NCI-H524 (cell line): ENCODE data around the gene SVIL.
"Not testable (repeated sequence)": the region's sequence is repeated elsewhere in the genome, so short reads cannot be mapped to it uniquely, and the experiment has no call there.

ENCODE experiments used
- DNase-seq, 2 experiments: peaks; one replicate each; lab custom pipeline; 2025; lab: John Stamatoyannopoulos, UW

Gene SVIL

DNA sequence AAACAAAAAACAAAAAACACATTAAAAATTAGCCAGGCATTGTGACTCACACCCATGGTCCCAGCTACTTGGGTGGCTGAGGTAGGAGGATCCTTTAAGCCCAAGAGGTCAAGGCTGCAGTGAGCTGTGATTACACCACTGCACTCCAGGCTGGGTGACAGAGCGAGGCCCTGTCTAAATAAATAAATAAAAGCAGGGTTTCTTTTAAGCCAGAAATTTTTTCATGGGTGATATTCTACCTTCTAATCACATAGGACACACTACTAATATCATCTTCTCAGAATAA lies 14.2 kb upstream of the SVIL start:
- no peak for DNase-seq

DNA sequence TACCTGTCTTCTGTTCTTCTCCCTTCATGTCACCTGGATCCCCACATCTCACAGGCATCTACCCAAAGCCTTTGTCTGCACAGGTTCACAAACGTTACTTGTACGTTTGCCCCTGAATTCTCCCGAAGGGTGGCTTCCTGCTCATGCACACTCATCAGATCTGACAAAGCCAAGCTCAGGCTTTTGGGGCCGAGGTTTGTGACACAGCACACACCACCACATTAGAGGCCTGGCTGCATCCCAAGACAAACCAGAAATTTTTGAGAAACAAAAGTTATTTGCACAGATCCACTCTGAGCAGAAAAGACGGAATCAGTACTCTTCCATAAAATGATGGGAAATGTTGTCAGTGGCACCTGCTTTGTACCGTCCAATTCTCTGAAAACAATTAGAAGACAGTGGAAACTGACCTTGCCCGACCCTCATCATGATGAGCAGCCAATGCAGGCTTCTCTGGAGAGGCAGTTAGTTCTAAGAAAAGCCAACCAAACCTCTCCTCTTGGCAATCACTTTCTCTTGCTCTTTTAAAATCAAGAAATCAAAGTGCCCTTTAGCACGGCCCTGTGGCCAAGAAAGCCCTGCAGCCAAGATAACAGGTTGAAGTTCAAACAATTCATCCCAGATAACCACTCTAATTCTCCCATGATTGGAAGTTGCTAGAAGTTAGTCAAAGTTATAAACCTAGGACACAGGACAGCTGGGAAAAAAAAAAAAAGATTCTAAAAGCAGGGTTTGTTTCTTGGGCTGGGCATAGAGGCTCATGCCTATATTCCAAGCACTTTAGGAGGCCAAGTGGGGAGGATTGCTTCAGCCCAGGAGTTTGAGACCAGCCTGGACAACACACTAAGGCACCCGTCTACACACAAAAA lies 13.6 kb upstream of the SVIL start:
- no peak for DNase-seq

DNA sequence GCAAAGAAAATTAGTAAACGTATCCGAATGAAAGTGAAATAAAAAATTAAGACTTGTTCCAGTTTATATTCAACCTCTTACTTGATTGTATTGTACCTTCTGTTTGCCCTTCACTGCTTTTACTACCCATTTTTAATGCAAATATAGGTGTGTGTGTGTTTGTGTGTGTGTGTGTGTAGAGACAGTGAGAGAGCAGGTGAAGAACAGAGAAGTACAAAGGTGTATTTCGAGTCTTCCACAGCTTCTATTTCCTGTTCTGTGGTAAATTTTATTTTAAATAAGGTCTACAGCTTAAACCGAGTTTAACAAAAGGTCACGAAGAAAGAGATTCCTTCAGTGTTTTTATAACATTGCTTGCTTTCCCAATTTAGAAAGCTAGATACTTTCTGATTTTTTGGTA lies 12.7 kb upstream of the SVIL start:
- DNase-seq: no peak

DNA sequence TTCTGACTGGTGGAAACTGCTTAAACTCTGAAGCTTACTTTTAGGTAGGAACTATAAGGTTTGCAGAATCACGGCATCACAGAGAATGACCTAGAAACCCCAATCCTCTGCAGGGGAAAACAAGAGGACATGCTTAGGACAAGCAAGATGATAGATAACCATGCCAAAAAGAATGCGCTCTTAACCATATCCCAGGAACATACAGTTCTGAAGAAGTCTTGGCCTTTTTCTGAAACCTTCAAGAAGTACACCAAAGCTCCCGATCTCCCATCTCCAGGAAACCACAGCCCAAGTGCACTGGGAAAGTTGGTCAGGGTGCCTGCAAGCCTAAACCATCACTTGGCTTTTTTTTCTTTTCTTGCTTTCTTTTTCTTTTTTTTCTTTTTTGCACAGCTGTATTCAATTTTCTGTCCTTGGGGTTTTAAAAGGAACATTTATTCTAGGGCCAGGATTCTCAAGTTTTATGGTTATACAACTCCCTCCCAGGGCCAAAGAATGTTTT lies 12.2 kb upstream of the SVIL start:
- no peak for DNase-seq

DNA sequence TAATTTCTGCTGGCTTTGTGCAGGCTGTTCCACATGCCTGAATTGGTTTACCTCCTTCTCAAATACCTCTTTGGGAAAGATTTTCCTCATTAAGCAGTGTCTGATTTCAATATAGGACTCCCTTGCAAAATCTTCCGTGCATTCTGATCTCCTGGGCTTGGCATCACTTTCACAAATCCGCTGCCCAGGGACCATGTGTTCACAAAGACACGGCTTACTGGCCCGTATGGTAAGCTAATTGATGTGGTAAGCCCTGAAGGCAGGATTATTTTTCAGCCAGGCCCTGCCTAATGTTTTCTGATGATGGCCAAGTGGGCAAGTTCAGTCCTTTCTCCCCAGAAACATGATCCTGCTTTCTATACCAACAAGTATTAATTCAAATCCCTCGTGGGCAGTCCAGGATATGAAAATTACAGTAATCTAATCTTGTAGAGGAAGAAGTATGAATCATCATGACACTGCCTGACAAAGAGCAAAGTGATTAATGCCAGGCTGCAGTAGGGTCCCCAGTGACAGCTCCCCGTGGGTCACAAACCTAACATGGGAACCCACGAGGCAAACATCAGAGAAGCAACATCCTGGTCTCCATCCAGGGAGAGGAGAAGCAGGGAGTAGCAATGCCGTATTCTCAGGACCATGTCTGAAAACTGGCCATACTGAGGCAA lies 11.6 kb upstream of the SVIL start:
- DNase-seq: peak; percentile 76 to 93

DNA sequence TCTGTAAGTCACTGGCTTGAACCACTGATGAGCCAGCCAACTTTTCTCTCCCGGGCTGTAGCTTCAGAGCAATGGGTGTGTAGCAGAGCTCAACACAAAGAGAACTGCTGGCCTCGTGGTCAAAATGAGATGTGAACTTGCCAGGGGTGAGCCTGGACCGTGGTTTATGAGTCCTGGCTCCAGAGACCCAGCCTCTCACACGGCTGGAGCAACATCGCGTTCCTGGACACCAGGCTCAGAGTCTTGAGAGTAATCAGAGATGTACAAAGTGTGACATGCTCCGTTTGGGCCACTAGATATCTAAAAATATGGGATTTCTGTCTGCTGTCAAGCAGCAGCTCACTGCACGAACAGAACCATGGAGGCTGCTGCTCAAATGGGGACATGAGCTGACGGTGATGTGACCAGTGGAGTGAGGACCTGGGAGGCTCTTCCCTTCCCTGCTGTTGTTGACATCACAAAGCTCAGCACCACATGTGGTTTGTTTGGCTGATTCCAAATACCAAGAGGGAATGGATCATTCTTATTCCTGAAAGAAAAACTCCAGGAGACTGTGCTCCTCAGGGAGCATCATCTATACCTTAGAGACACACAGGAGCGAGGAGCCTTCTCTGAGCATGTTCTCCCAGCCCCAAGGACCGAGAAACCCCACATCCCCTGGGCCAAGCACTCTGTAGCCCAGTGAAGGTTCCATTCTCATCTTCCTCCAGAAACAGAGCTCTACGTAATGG lies 9.2 kb upstream of the SVIL start:
- no peak for DNase-seq

DNA sequence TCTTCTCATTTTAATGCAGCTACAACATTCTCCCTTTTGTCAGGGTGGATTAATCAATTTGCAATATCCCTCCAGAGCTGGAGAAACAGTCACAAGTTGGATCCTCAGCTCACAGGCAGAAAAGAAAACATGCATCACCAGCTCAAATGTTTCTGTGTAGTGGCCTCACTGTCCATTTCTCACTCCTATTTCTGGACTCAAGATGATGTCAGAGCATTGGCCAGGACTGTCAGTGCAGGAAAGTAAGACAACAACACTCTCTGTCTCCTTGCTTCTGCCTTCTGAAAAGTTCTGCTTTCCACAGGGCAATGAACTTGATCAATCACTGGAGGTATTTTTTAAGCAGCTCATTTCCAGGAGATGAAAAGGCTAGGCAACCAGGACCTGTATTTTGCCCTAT lies 8.2 kb upstream of the SVIL start:
- DNase-seq: no peak

DNA sequence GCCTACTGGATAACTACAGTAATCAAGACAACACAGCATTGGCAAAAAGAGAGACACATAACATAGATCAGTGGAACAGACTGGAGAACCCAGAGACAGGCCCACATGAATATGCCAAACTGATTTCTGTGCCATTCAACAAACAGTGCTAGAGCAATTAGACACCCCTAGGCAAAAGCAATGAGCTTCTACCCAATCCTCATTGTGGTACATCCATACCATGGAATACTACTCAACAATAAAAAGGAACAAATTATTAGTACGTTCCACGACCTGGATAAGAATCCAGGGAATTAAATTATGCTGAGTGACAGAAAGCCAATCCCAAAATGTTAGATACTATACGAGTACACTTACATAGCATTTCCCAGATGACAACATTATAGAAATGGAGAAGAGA lies 2.8 kb upstream of the SVIL start:
- DNase-seq: no peak

DNA sequence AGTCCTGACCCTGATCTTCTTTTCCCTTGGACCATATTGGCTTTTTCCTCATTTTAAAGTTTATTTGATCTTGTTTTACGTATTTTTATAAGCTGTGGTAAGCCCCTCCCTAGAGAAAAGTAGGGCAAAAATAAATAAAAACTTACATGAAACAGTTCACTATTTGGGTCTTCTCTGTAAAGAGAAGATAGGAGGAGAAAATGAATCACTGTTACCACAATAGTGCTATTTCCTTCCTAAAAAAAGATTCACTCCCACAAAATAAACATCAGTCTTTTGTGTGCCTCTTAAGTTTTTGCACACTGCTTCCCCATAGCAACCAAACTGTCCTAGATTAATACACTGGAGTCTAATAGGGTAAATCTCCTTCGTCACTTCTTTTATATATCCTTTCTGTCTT lies 1.4 kb upstream of the SVIL start:
- no peak for DNase-seq

DNA sequence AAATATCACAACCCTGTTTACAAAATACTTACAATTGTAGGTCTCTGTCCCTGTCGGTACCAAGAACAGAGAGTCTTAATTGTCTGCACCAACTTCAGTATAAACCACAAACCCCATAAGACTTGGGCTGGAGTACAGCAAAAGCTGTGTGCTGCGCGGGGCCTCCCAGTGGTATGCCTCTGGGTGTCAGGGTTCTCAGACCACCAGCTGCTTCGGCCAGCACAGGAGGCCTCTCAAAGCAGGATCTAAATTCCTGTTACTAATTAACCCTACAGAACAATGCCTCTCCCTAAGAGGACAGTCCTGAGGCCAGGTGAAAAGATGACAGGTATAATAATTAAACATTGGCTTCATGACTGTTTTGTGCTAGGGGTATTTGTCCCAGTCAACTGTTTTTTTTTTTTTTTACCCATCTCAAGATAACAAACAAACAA lies 957 bp upstream of the SVIL start:
- no peak for DNase-seq

DNA sequence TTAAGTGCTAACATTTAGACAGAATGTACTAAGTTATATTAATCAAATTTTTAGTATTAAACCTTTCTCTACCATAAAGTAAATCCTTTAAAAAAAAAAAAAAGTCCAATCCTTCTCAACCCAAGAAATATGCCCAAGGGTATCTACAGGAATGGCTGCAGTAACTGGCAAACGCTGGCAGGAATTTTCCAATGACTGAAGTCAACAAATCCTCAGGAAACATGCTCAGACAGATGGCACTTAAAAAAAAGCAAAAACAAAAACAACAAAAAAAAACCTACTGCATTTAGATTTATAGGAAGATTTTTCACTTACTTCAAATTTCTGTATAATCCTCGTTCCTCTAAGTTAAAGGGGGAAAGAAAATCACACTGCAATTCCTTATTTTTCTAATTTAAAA lies 666 bp downstream of the SVIL start:
- no peak for DNase-seq

DNA sequence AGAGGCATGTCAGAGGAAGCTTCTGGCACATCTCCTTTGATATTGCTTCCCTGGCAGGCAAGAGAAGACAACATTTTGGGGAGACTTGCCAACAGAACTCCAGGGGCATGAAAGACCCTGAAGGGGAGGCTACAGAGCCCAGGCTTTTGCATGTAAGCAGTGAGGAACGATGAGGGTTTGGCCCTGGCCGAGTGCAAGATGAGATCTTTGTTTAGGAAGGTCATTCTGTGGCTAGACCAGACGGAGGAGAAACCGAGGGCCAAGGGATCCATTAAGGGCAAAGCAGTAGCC lies 3.8 kb downstream of the SVIL start:
- no peak for DNase-seq

DNA sequence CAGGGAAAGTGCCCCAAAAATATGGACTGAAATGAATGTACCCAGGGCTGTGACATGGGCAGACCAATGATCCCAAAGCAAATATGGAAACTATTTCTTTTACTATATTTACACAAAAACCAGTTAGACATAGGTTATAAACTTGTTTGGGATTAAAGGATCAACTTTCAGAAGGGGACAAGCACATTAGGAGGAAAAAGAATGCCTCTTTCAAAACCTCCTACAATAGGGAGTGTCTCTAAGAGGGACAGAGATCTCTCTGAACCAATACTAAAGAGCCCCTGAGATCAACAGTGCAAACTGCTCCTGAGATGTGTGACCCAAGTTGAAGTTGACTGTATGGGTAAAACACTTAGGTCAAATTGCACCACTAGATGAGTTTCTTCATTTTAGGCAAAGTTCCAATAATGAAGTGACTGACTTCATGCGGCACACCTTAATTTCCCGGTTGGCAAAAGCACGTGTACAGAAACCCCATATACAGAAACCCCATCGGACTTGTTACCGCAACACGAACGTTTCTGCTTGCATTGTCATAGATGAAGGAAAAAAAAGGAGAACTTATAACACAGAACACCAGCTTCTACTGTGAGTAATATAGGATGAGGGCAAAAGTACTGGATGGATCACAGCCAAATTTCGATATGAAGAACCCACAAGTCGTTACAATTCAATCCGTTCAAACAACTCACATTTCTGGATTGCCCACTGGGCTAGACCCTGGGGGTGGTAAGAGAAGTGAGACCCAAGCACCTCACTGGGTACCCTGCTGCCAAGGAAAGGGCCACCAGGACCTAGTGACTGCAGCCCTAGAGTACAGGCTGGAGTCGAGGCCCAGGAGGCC lies 4.3 kb downstream of the SVIL start:
- no peak for DNase-seq

DNA sequence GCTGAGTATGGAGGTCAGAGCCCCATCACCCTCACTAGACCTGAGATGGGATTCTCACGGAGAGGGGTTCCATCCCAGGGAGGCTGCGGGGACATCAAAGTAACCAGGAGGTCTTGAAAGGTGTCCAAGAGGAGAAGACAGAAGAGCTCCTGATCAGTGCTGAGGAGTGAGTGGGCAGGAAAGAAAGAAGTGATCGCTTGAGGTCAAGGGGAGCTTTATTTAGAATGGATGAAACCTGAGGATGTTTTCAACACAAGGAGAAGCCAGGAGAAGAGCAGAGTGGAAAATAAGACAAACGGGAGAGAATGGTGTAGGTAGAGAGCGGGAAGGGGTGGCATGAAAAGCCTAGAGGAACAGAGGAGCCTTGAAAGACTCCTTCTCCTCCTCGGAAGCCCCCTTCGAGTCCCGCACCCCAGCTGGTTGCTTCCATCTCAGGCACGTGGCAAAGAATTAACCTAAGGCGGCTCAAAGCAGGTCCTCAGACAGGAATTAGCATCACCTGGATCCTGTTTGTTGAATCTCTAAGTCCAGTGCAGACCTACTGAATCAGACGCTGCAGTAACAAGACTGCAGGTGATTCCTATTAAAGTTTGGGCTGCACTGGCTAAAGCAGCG lies 5.8 kb downstream of the SVIL start:
- no peak for DNase-seq

DNA sequence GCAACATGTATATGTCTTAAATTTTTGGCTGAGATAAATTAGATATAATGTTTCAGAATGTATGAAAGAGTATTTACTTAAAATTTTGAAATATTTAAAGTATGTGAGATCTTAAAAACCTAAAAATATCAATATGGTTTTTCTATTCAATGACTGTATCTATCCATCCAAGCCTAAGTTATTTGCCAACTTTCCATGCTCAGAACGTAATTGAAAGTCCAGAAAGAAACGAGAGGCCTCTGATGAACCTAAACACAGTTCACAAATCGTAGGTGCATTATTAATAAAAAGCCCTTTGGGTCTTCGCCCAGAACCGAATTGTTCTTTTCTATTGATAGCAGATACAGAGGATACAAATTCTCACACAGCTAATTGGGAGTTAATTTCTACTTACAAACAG lies 6.5 kb downstream of the SVIL start:
- no peak for DNase-seq

DNA sequence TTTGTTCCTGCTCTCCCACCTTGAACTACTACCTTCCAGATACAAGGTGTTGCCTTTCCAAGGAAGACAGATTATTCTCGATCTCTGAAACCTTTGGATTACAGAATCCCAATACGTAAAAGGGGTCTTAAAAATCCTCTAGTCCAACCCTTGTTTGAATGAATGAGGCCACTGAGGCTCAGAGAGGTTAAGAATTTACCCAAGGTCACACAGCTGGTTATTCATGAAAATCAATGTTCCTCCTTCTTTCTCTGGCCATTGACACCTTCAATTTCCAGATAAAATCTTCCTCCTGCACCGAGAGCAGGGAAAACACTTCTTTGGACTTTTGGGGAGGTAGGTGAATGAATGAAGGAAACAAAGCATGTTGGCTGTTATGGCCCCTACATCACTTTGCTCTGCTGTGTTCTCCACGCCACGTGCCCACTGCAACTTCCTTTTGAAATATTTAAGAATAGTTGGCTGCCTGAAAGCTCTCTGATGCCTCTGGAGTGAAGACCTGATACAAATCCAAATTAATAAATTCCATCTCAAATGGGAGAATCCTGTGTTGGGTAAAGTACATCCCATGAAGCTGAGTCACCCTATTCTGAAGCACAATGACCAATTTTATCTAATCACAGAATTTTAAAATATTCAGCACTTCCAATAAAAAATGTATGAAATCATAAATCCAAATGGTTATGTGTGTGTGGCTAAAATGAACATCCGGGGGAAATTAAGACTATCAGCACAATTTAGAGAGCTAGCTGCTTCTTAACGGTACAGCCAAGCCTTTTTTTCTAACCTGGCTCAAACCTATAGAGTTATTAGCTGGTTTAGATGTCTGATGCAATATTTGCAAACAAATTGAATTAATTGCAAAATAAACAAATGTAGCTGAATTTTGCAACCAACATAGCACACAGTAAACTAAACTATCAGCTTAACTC lies 7.3 kb downstream of the SVIL start:
- no peak for DNase-seq

DNA sequence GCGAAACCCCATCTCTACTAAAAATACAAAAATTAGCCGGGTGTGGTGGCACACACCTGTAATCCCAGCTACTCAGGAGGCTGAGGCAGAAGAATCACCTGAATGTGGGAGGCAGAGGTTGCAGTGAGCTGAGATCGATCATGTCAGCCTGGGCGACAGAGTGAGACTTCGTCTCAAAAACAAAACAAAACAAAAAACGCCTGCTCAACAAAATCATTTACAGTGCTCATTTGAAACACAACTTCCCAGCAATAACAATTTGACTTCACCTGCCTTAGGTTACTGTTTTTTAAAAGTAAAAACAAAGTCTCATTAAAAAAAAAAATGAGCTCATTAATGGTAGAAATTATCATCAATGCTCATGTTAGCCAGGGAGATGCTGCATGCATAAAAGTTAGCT lies 10.4 kb downstream of the SVIL start:
- DNase-seq: not testable (repeated sequence)

DNA sequence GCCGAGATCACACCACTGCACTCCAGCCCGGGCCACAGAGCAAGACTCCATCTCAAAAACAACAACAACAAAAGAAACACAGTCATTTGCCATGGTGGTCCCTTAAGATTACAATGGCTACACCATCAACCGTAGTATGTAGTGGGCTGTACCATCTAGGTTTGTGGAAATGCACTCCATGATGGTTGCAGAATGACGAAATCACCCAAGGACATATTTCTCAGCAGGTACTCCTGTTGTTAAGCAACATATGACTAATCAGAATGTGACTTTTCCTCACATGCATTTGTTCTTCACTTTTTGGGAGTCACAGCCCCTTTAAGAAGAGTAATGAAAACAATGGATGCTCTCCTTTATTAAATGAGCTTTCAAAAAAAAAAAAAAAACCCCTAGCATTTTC lies 11.0 kb downstream of the SVIL start:
- no peak for DNase-seq

DNA sequence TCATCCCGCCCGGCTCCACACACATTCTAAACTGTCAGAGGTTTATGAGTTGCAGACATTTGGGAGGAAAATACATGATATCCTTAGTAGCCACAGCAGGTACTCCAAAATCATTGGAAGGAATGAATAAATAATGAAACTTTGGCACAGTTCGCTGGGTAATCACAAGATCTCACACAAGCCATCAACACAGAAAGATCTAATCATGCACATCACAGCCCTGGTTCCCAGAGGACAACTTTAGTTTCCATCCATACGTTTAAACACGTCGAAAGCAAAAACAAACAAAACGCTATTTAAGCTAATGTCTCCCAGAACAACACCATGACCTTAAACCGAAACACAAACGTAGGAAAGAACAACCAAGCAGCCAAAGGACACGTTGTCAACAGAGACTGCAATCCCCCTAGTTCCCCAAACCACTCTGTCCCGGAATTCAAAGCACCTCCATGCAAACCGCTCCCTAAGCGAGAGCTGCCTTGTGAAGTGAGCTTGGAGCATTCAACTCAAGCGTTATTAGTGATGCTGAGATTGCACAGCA lies 12.3 kb downstream of the SVIL start:
- no peak for DNase-seq

DNA sequence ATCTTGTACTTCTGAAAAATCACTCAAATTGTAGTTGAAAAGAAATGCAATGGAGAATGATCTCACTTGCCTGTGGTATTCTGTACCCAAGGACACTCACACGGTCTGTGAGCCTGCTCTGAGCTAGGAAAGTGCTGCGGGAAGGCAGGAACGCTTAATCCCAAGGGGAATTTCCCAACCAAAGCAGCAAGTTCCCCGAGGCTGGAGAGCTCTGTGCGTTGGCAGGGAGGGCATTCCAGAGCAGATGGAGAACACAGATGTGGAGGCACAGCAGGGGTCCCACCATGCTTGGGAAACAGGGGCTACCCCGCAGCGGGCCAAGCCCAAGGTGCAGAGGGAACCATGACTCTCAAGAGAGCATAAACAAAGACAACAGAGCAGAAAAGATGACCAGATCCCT lies 13.6 kb downstream of the SVIL start:
- peak in 1 of 2 experiments; percentile 48 for DNase-seq
